Mucosa of rectum (tissue), 2 donors: ENCODE data around the gene TEX101.

ENCODE experiments used
- H3K27ac ChIP-seq, 2 donors: one replicate each; pipeline ENCODE4 v1.7.0; 2013; ENCODE audit warnings: inconsistent platforms in 2 of 2, low read depth in 2 of 2, low read length in 2 of 2
- H3K27me3 ChIP-seq, 2 donors: one replicate each; pipeline ENCODE4 v1.7.0; 2013; ENCODE audit warnings: low read length in 2 of 2; ENCODE audit not compliant: control insufficient read depth in 2 of 2, insufficient read depth in 2 of 2
- H3K36me3 ChIP-seq, 2 donors: one replicate each; pipeline ENCODE4 v1.7.0; 2013; ENCODE audit warnings: low read length in 2 of 2; ENCODE audit not compliant: control insufficient read depth in 2 of 2, insufficient read depth in 2 of 2
- H3K4me1 ChIP-seq, 2 donors: one replicate each; pipeline ENCODE4 v1.7.0; 2013; ENCODE audit warnings: low read length in 2 of 2, mild to moderate bottlenecking in 1 of 2; ENCODE audit not compliant: control insufficient read depth in 2 of 2, insufficient read depth in 2 of 2
- H3K4me3 ChIP-seq, 2 donors: one replicate each; pipeline ENCODE4 v1.7.0; 2013; ENCODE audit warnings: low read length in 2 of 2
- H3K9ac ChIP-seq, 2 donors: one replicate each; pipeline ENCODE4 v1.7.0; 2013; ENCODE audit warnings: low read length in 2 of 2, low read depth in 1 of 2, mild to moderate bottlenecking in 1 of 2
- H3K9me3 ChIP-seq, 2 donors: one replicate each; pipeline ENCODE4 v1.7.0; 2013; ENCODE audit warnings: low read length in 2 of 2; ENCODE audit not compliant: control insufficient read depth in 2 of 2
- donor health status: healthy.
- donor health status: Normal muscosa, but diverticular disease.

The TEX101 gene

GRCh38 chr19:43462383-43462782 is 47.7 kb downstream of the TEX101 start:
- Histone ChIP-seq H3K4me1 (peaks cover 4 to 14% of the 10 kb centered on the region in 2 donors), H3K9ac (no peak overlapping the region), H3K9me3 (no peaks in the 10 kb centered on the region), H3K27ac (no peak overlapping the region), H3K4me3 (no peak overlapping the region), H3K36me3 (no peaks in the 10 kb centered on the region), H3K27me3 (no peaks in the 10 kb centered on the region)

DNA sequence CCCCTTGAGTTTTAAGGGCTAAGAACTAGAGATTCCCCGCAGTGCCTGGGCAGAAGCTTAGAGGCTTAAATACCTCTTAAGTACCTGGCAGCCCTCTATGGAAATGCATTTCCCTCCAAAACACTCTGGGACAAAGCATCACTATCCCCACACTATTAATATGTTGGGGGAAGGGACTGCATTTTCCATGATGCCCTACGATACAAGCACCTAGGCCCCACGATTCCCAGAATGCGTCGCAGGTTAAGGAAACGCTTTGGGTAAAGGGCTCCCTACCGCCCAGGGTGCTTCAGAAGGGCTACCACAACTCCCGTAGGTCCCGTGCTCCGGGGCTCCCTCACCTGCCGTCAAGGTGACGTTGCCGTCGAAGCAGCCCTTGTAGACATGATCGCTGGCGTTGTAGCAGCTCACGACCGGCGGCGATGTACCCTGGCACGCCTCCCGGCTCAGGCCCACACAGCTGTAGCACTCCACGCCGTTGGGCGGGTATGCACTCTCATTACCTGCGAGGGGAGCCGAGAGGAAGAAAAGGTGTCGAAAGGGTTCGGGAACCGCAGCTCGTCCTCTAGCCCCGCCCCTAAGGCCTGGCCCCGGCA is 48.2 kb downstream of the TEX101 start:
- Histone ChIP-seq H3K27me3 (no peaks in the 10 kb centered on the region), H3K4me1 (peaks cover 4 to 14% of the 10 kb centered on the region in 2 donors), H3K9me3 (no peaks in the 10 kb centered on the region), H3K4me3 (peak overlapping the region; percentile 76 to 90), H3K9ac (peak overlapping the region in 1 of 2 donors; percentile 65), H3K27ac (peak overlapping the region; percentile 26 to 68), H3K36me3 (no peaks in the 10 kb centered on the region)

DNA sequence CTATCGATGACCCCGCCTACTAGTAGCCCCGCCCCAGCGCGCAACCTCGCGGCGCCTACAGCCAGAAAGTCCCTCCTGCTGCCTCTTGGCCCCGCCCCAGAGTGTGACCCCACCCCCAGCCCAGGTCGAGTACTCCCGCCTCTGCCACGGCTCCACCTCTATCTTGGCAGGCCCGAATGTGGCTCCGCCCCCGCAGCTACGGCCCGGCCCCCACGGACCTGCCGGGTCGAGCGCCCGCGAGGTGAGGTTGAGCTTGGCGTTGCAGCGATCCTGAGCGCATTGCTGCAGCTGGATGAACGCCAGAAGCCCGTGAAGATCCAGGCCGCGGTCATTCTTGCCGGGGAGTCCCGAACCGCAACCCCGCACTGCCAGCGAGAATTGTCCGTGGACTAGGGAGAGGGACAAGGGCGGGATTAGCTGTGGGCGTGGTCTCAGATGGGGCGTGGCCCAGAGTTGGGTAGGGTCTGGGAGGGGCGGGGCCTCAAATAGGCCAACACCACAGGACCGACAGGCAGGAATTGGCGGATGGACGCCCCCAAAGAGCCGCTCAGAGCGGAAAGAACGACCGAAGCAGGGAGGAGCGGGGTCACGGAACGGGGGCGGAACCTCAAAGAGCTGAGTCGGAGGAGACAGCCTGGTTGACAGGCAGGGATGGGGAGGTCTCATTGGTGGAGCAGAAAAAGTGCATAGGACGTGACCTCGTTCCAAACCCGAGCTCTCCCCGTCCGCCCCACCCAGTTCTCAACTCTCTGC is 48.9 kb downstream of the TEX101 start:
- no peaks in the 10 kb centered on the region for H3K27me3 ChIP-seq
- no peaks in the 10 kb centered on the region for H3K36me3 ChIP-seq
- H3K4me1 ChIP-seq = peaks cover 9 to 14% of the 10 kb centered on the region in 2 donors
- H3K4me3 ChIP-seq = peak overlapping the region; percentile 81 to 90
- H3K27ac ChIP-seq = peak overlapping the region; percentile 85 to 88
- H3K9ac ChIP-seq = peak overlapping the region; percentile 65 to 70
- H3K9me3 ChIP-seq = no peaks in the 10 kb centered on the region

DNA sequence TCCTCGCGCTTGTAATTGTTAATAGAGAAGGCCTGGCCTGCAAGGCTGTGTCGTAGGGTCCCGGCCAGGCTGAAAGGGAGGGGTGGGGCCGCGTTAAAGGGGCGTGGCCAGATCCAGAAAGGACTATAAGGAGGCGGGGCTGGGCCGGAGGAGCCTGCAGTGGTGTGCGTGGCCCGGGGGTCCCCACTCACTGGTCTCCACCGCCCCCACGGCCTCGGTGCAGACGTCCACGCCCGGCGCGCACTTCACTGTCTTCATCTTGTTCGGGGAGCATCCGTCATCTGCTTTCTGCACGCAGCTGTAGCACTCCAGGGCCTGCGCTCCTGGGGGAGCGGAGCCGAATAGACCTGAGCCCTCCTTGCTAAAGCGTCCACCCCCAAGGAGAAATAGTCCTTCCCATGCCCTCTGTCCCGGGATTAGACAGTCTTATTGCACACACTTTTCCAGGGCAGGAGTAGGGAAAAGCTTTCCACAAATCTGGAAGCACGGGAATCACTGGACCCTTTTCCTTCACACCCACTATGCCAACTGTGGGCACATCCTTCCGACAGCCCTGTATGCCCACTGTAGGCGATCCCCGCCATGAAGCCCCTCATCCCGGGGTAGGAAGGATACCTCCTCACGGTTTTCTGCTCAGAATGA is 49.6 kb downstream of the TEX101 start:
- Histone ChIP-seq H3K36me3 (no peaks in the 10 kb centered on the region), H3K27ac (peak overlapping the region; percentile 85 to 88), H3K4me1 (peaks cover 11 to 17% of the 10 kb centered on the region in 2 donors), H3K4me3 (peak overlapping the region; percentile 81 to 90), H3K27me3 (no peaks in the 10 kb centered on the region), H3K9ac (peak overlapping the region; percentile 65 to 70), H3K9me3 (no peaks in the 10 kb centered on the region)

DNA sequence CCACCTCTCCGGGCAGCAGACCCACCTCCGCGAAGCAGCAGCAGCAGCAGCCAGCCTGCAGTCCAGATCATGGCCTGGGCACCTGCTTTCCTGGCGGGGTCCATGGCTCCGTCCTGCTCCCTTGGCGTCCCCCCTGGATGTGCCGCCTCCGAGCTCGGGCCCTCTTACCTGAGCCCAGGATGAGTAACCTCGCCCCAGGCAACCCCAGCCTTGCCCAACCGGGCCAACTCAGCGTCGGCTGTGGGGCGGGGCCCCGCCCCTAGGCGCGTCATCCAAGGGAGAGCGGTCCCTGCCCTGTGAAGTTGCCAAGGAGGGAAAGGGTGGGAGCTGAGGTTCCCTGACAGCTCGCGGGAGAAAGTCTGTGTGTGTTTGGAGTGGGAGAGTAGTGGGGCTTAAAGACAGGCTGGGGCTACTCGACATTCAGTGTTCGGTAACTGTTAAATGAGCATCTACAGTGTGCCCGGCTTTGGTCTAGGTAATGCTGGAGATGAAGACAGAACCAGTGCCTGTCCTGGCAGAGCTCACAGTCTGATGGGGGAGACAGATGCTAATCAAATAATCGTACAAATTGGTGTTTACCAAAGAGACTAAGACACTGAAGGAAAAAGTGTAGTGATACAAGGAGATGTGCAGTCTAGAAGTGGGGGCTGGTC is 50.9 kb downstream of the TEX101 start, which contains the start of gene LYPD3:
TSS of gene LYPD3 (minus strand) at position 141 of the 653 bp plus-strand sequence. CDS start at position 104, 37 bp downstream.
- H3K27ac ChIP-seq = peak within 1 kb of the TSS in 1 of 2 donors; percentile 88

GRCh38 chr19:43466793-43467192 is 52.1 kb downstream of the TEX101 start:
- H3K36me3 ChIP-seq = no peaks in the 10 kb centered on the region
- H3K27me3 ChIP-seq = no peaks in the 10 kb centered on the region
- no peak overlapping the region for H3K9ac ChIP-seq
- H3K27ac ChIP-seq = no peak overlapping the region
- no peaks in the 10 kb centered on the region for H3K9me3 ChIP-seq
- H3K4me3 ChIP-seq = no peak overlapping the region
- H3K4me1 ChIP-seq = peaks cover 11 to 17% of the 10 kb centered on the region in 2 donors

More for the DNA sequence above, 50.9 kb downstream of the TEX101 start, which contains the start of gene LYPD3:
- peaks cover 11 to 17% of the 10 kb centered on the region in 2 donors for H3K4me1 ChIP-seq
- H3K27me3 ChIP-seq = no peaks in the 10 kb centered on the region
- H3K9ac ChIP-seq = peak within 1 kb of the TSS; percentile 65 to 70
- no peaks in the 10 kb centered on the region for H3K9me3 ChIP-seq
- H3K36me3 ChIP-seq = no peaks in the 10 kb centered on the region
- peak within 1 kb of the TSS; percentile 81 to 90 for H3K4me3 ChIP-seq

- Histone ChIP-seq H3K9ac (no peak overlapping the region), H3K36me3 (no peaks in the 10 kb centered on the region), H3K9me3 (no peaks in the 10 kb centered on the region), H3K27ac (no peak overlapping the region), H3K4me3 (no peak overlapping the region), H3K27me3 (no peaks in the 10 kb centered on the region), H3K4me1 (peaks cover 11 to 17% of the 10 kb centered on the region in 2 donors)
Observed at GRCh38 chr19:43467276-43467675, 52.6 kb downstream of the TEX101 start.

DNA sequence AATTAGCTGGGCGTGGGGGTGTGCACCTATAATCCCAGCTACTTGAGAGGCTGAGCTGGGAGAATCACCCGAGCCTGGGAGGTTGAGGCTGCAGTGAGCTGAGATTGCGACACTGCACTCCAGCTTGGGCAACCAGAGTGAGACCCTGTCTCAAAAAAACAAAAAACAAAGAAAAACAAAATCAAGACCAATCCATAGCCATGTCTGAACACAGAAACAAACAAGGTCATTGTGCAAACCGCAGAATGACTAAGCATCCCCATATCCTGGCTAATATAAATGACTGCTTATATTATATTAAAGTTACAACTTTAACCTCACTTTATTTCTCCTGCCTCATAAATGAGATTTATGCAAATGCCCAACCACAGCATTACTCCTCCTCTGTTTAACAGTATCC is 53.0 kb downstream of the TEX101 start:
- peaks cover 11 to 16% of the 10 kb centered on the region in 2 donors for H3K4me1 ChIP-seq
- H3K27ac ChIP-seq = no peak overlapping the region
- no peak overlapping the region for H3K4me3 ChIP-seq
- H3K36me3 ChIP-seq = no peaks in the 10 kb centered on the region
- no peak overlapping the region for H3K9ac ChIP-seq
- H3K9me3 ChIP-seq = no peaks in the 10 kb centered on the region
- no peaks in the 10 kb centered on the region for H3K27me3 ChIP-seq
